ENCODE measurements around the gene CELSR2. TPM values are rescaled to one million over a fixed set of nuclear protein-coding genes. Genes with fewer than 3 reads are reported as not detected.

Gene CELSR2
- total RNA-seq, 1 experiment from 2014 or later, result 17.1 TPM

- TF ChIP-seq CTCF (IDR thresholded peaks at IDR 0.05 in 2 of 3, conservative IDR thresholded peaks at IDR 0.05 in 1 of 3; ENCODE audit: borderline replicate concordance in 1 of 3, insufficient read depth in 1 of 3, low read depth in 2 of 3, low read length in 2 of 3), result no peak
- TF ChIP-seq ATF3 (IDR thresholded peaks at IDR 0.05), result no peak
- TF ChIP-seq CBX3 (IDR thresholded peaks at IDR 0.05; ENCODE audit: low read depth), result no peak
- no peak for TF ChIP-seq POLR2A (IDR thresholded peaks at IDR 0.05; ENCODE audit: borderline replicate concordance, extremely low read depth, insufficient read depth, insufficient read length)
- DNase-seq (ENCODE audit: low read depth, low spot score), result no peak
- RAD21 ChIA-PET (ENCODE audit: low non-redundant PET in 1 of 2, low total read pairs in 2 of 2, uncharacterized antibody in 2 of 2, unreplicated experiment in 2 of 2), result no interaction called here
- Histone ChIP-seq H3K9me2 (ENCODE audit: insufficient read depth) (no peaks in the 10 kb centered on the region), H4K20me1 (ENCODE audit: insufficient read depth) (no peaks in the 10 kb centered on the region), H3K9me3 (ENCODE audit: control insufficient read depth in 1 of 2, insufficient read depth in 1 of 2, low read depth in 1 of 2, low read length in 2 of 2) (no peaks in the 10 kb centered on the region), H3K27ac (ENCODE audit: low read depth, low read length) (no peak overlapping the region), H3K4me2 (ENCODE audit: low read length) (no peak overlapping the region), H2AFZ (ENCODE audit: low read depth, low read length, poor library complexity, severe bottlenecking) (no peak overlapping the region), H3K9ac (ENCODE audit: low read length) (no peak overlapping the region), H3K4me3 (replicated peaks in 1 of 2; ENCODE audit: low read depth in 1 of 2, low read length in 2 of 2) (no peak overlapping the region), H3K36me3 (ENCODE audit: control insufficient read depth in 1 of 2, insufficient read depth in 2 of 2, low read length in 2 of 2) (peaks cover 0 to 6% of the 10 kb centered on the region in 2 experiments; a peak in 2 of 4 replicates), H3K27me3 (ENCODE audit: insufficient read depth, low read length) (no peaks in the 10 kb centered on the region), H3K79me2 (ENCODE audit: insufficient read depth, low read length) (no peaks in the 10 kb centered on the region), H3K4me1 (ENCODE audit: control insufficient read depth in 1 of 2, insufficient read depth in 2 of 2, low read length in 2 of 2) (peaks cover 3 to 11% of the 10 kb centered on the region in 2 experiments)
- no TSS peak for BruUV-seq (replicated peaks)
- no peak for ATAC-seq
- POLR2A ChIA-PET, result no interaction called here
- intact Hi-C loops (cut with micrococcal nuclease), result no loop called here
- CTCF ChIA-PET, result no interaction called here
Measured at GRCh38 chr1:109267743-109268300, 18.5 kb downstream of the CELSR2 start.

- CTCF ChIA-PET, result no interaction called here
- ATAC-seq, result no peak
- BruUV-seq (replicated peaks), result no TSS peak
- no peak for TF ChIP-seq POLR2AphosphoS5 (IDR thresholded peaks at IDR 0.05; ENCODE audit: low read depth, low read length)
- no peak for TF ChIP-seq ELF1 (IDR thresholded peaks at IDR 0.05; ENCODE audit: borderline replicate concordance, low read depth)
- no peak for TF ChIP-seq FOSL1 (IDR thresholded peaks at IDR 0.05; ENCODE audit: low read depth)
- TF ChIP-seq JUND (IDR thresholded peaks at IDR 0.05), result no peak
- TF ChIP-seq CEBPB (IDR thresholded peaks at IDR 0.05; ENCODE audit: low read depth), result no peak
- TF ChIP-seq REST (IDR thresholded peaks at IDR 0.05; ENCODE audit: low read depth), result no peak
- TF ChIP-seq TCF7L2 (IDR thresholded peaks at IDR 0.05; ENCODE audit: borderline replicate concordance, extremely low read depth, insufficient read depth, insufficient read length), result no peak
- no peak for TF ChIP-seq EGR1 (IDR thresholded peaks at IDR 0.05; ENCODE audit: low read depth)
- no peak for TF ChIP-seq POLR2A (IDR thresholded peaks at IDR 0.05; ENCODE audit: borderline replicate concordance, extremely low read depth, insufficient read depth, insufficient read length)
- TF ChIP-seq MAX (IDR thresholded peaks at IDR 0.05), result no peak
Measured at GRCh38 chr1:109268431-109269211, 19.3 kb downstream of the CELSR2 start.

More at GRCh38 chr1:109268431-109269211, 19.3 kb downstream of the CELSR2 start:
- no peaks in the 10 kb centered on the region for H3K9me3 ChIP-seq (ENCODE audit: control insufficient read depth in 1 of 2, insufficient read depth in 1 of 2, low read depth in 1 of 2, low read length in 2 of 2)
- intact Hi-C loops (cut with micrococcal nuclease), result no loop called here
- H2AFZ ChIP-seq (ENCODE audit: low read depth, low read length, poor library complexity, severe bottlenecking), result no peak overlapping the region
- no peak overlapping the region for H3K27ac ChIP-seq (ENCODE audit: low read depth, low read length)
- H3K4me1 ChIP-seq (ENCODE audit: control insufficient read depth in 1 of 2, insufficient read depth in 2 of 2, low read length in 2 of 2), result peaks cover 11 to 15% of the 10 kb centered on the region in 2 experiments
- ChIA-PET RAD21 (ENCODE audit: low non-redundant PET in 1 of 2, low total read pairs in 2 of 2, uncharacterized antibody in 2 of 2, unreplicated experiment in 2 of 2) (no interaction called here), POLR2A (no interaction called here)
- no peaks in the 10 kb centered on the region for H3K27me3 ChIP-seq (ENCODE audit: insufficient read depth, low read length)
- no peak overlapping the region for H3K4me3 ChIP-seq (replicated peaks in 1 of 2; ENCODE audit: low read depth in 1 of 2, low read length in 2 of 2)
- H3K9ac ChIP-seq (ENCODE audit: low read length), result no peak overlapping the region
- no peak overlapping the region for H3K4me2 ChIP-seq (ENCODE audit: low read length)
- H3K9me2 ChIP-seq (ENCODE audit: insufficient read depth), result no peaks in the 10 kb centered on the region
- no peaks in the 10 kb centered on the region for H3K79me2 ChIP-seq (ENCODE audit: insufficient read depth, low read length)
- no peaks in the 10 kb centered on the region for H4K20me1 ChIP-seq (ENCODE audit: insufficient read depth)
- DNase-seq (ENCODE audit: low read depth, low spot score), result no peak
- peaks cover 0 to 6% of the 10 kb centered on the region in 2 experiments; a peak in 2 of 4 replicates for H3K36me3 ChIP-seq (ENCODE audit: control insufficient read depth in 1 of 2, insufficient read depth in 2 of 2, low read length in 2 of 2)
